HG03159 (cell line): ENCODE measurements around the gene CTPS1.

Experiments
- ATAC-seq: cut with Tn5 transposase; IDR thresholded peaks from one replicate; pipeline ENCODE4 v1.9.1; 2021; ENCODE audit warnings: mild to moderate bottlenecking, moderate library complexity; ENCODE audit not compliant: unreplicated experiment

CTPS1 gene

GRCh38 chr1:40979241-40980067 is at the start of gene CTPS1:
Gene CTPS1 (plus strand): TSS chr1:40979696. CDS start chr1:40983291, 3,595 bp downstream.
- peak; percentile 87 for ATAC-seq

DNA sequence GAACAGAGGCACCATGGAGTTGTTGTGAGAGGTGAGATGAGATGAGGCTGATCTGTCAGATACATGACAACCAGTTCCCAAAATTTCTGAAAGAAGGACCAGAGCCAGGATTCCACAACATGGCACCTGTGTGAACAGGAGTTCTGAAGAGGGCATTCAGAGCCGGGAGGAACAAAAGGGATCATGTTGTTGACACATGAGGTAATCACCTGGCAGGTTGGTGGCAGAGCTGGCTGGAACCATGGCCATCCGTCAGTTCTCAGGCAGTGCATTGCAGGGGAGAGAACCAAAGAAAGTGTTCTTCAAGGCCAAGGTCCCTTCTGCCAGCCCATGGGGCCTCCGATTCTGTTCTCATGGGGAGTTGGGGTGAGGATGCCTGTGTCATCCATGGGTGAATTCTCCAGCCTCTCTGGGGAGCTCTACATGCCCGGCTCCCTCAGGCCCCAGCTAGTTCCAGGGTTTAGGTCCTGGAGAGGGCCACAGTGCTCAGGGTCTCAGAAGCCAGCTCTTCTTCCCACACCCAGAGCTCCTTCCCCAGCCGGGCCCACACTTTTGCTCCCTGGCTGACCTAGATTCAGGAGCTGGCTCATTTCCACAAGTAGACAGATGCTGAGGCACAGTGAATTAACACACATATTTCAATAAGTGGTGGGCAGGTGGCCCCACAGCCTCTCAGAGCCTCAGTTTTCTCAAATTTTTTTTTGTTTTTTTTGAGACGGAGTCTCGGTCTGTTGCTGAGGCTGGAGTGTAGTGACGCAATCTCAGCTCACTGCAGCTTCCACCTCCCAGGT is 49.1 kb upstream of the CTPS1 start:
- ATAC-seq = no peak

DNA sequence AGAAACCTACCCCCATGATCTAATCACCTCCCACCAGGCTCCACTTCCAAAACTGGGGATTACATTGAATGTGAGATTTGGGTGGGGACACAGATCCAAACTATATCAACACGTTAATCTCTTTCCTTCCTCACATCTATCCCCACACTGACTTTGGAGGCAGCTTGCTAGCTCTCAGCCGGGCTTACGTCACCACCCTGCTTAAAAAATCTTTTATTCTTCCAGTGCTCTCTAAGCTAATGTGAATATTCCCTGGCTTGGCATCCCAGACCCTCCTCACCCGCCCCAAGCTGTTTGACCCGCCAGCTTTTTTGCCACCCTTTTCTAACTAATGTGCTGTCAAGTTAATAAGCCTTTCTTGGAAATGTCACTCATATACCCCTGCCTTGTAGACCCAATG is 47.9 kb upstream of the CTPS1 start:
- ATAC-seq = no peak

GRCh38 chr1:40932006-40932405 is 47.5 kb upstream of the CTPS1 start:
- ATAC-seq = no peak

DNA sequence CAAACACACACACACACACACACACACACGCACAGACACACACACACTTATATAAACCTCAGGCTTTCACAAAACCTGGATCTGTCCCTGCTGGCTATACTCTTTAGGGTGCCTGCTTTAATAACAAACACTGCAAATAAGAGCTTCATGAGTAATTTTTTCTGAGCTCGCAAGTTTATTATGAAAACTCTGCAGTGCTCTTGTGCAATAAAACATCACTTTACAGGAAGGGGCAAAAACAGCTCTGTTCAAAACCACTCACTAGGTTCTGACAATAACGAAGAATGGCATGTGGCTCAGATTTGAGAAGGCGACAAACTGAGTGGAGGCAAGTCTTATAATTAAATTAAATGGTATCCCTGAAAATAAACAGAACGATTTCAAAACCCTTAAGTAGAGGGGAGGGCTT is 42.6 kb upstream of the CTPS1 start:
- no peak for ATAC-seq

GRCh38 chr1:40938393-40938792 is 41.1 kb upstream of the CTPS1 start:
- no peak for ATAC-seq

DNA sequence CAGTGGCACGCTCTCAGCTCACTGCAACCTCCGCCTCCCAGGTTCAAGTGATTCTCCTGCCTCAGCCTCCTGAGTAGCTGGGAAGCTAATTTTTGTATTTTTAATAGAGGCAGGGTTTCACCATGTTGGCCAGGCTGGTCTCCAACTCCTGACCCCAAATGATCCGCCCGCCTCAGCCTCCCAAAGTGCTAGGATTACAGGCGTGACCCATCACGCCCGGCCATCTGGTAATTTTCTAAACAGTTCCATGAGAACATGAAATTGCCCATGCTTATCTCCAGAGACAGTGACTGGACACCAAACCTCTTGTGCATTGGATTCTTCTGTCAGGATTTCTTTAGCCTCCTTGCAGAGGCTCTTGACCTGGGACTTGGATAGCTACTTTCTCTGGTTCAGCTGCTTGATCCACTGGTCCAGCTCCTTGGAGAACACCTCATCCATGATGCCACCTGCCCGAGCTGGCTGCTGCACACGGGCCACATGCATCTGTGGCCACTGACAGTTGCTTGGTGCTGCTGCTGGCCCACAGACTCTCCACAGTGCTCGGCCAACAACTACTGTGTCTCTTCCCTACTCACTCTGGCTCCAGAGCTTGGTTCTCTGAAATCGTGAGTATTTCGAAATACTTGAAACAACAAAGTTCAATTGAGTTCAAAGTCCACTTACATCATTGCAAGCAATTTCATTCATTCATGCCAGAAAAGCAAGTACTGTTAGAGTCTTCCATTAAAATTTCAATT is 40.0 kb upstream of the CTPS1 start:
- ATAC-seq = no peak

DNA sequence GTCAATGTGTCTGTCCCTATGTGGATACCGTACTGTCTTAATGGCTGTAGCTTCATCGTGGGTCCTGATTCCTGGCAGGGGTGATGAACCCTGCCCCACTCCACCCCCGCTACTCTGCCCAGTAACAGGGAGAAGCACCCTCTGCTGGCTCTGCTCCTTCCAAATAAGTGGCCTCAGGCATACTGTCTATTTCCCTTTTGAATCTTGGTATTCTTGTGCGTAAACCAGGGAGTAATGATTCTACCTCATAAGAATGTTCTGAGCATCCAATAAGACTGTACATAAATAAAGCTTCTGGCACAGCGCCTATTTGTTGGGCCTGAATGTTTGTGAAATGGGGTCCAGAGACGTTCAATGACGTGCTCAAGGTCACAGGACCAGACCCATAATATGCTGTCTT is 35.2 kb upstream of the CTPS1 start:
- ATAC-seq = no peak

DNA sequence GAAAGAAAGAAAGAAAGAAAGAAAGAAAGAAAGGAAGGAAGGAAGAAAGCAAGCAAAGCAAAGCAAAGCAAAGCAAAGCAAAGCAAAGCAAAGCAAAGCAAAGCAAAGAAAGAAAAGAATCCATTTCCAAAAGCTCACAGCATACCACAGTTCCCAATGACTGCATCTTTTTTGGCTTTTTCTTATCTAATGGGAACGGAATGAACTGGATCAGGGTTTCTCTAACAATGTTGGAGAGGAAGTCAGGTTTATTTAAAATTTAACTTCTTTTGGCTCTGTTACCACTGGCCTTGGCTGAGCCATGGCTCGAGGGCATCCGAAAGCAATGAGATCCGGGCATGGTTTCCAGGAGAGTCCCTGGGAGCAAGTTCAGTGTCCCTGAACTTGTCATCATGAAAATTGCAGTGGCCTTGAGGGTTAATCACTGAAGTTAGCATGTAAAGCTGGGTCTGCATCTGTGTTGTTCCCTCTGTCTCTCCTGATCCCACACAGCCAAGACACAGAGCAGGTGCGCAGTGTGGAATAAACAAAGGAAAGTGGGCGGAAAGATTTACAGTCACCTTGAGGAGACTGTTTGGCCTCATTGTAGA is 34.6 kb upstream of the CTPS1 start:
- no peak for ATAC-seq

DNA sequence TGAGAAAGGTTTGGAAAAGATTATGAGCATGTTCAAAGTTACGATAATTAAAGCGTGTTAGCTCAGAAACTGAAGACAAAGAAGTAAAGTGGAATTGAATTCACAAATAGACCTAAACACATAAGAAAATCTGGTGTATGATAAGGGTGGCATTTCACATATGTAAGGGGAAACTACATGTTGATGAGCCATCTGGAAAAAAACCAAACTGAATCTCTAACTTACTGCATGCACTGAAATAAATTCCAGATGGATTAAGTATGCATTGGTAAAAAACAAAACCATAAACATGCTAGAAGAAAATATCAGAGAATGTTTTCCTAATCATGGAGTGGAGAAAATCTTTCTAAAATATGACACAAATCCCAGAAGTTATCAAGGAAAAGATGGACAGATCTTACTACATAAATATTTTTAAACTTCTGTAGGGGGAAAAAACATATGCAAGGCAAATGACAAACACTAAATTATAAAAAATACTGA is 34.0 kb upstream of the CTPS1 start:
- ATAC-seq = no peak

GRCh38 chr1:40948741-40949443 is 30.6 kb upstream of the CTPS1 start:
- ATAC-seq = no peak

- ATAC-seq = no peak
Observed at GRCh38 chr1:40949563-40949962, 29.9 kb upstream of the CTPS1 start.

DNA sequence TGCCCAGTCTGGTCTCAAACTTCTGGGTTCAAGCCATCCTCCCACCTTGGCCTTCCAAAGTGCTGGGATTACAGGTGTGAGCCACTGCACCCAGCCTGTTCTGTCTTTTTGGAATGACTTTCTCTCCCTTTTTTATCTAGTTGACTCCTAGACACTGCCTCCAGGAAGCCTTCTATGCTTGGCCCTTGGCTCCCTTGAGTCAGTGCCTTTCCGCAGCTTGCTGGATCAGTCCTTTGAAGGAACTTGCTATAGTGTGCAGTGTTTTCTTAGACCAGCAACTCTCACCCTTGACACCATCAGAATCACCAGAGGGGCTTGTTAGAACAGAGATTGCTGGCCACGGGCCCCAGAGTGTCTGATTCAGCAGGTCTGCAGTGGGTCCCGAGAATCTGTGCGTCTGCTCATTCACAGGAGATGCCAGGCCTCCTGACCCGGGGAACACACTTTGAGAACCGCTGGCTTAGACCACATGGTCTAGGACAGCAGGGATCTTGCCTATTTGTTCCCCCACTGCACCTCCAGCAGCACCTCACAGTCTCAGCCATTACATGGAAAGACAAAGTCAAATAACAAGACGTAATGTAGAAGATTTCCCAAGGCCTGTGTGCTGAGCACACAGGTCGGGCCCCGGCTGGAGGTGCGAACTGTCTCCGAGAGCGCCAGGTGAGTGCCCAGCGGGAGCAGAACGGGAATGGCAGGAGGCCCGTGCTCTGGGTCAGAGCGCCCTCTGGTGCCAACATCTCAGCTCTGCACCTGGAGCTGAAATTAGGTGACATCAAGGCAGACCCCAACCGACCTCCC is 27.4 kb upstream of the CTPS1 start:
- ATAC-seq = no peak

DNA sequence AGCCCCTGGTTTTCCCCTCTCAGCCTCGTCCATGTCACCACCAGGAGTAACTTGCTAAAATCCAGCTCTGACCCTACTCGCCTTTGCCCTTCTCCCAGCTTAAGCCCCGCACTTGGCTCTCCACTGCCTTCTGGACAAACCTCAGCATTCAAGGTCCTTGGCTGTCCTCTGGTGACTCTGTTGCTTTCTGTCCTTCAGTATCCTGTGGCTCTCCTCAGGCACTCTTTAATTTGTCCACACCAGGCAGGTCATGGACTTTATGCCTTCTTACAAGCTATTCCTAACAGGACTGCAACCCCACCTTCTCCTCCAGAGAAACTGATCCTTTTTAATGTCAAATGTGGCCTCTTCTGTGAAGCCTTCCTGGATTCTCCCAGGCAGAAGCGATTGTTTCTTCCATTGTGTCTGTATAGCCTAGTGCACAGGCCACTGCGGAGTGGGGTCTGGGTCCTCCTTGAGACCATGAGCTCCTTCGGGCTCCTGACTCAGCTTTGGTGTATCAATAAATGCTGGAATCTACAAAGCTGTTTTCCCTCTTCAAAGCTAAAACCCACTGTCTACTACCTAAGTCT is 26.7 kb upstream of the CTPS1 start:
- no peak for ATAC-seq

DNA sequence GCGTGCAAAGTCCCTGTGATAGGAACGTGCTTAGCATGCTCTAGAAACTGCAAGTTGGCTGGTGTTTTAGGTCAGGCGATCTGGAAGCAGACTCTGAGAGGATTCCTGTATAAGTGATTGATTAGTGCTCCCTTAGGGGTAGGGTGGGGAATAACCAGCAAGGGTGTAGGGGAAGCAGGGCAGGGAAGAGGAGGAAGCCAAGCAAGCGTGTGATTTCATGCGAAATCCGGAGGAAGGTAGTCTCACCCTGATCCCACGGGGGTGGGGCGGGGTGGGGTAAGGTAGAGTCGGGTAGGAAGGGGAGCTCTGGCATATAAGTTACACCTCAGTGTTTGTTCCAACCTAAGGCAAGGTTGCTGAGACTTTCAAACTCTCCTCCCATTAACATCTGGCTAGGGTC is 24.9 kb upstream of the CTPS1 start:
- ATAC-seq = no peak

GRCh38 chr1:40955266-40955665 is 24.2 kb upstream of the CTPS1 start:
- no peak for ATAC-seq

DNA sequence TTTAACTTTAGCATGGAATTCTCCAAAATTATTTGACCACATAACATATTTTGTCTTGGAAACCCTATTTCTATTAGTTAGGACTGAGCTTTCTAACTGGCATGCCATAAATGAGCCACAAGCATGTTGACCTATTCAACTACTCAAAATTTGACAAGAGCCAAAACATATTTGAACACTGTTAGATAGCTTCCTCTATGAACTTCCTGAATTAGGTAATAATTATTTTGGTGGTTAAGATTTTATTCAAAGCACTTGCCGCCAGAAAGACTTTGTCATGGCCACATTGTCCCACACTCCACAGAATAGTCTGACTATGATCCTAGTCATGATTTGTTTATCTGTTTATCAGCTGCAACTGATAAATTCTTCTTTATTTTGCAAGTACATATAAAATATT is 23.1 kb upstream of the CTPS1 start:
- ATAC-seq = no peak

- ATAC-seq = no peak
Observed at GRCh38 chr1:40958210-40958609, 21.3 kb upstream of the CTPS1 start.

DNA sequence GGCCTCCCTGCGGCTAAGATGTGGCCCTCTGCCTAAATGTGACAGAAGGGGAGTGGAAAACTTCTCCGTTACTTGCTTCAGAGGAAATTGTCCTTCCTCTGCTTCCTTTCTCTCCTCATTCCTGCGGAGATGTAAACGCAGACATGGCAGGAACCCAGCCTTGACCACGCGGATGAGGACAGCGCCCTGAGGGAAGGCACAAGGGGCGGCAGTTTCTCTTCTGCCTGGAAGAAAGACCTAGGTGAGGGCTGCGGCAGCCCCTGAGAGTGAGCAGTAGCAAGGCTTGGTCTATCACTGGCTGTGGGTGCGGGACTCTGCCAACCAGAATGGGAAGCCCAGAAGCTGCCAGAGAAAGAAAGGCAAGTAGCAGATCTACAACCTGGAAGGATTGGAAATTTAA is 14.0 kb upstream of the CTPS1 start:
- no peak for ATAC-seq
